ENCODE measurements around the gene SAMD7.

DNA sequence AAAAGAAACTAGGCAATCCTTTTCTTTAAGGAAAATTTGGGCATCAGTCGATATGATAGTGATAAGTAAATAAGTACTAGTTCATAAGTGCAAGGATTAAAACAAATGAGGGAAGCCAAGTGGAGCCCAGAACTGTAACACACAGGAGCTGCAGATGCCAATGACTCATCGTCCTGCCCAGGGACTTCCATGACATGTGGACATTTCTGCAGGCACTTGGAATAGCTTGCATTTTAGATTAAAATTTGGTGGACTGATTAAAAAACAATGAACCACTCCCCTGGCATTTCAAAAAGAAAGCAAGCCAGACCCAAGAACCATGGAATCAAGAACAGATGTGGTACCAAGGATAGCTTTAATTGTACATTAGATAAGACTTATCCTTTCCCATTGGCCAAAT, 2.9 kb downstream of the SAMD7 start:
- no peak for TF ChIP-seq POLR2AphosphoS5 (IDR thresholded peaks at IDR 0.05; ENCODE audit: low read depth, low read length)
- no peak for TF ChIP-seq FOXP2 (optimal IDR thresholded peaks at IDR 0.05; ENCODE audit: borderline replicate concordance, extremely low read depth, extremely low read length, insufficient read depth)
- no peak for TF ChIP-seq TAF1 (IDR thresholded peaks at IDR 0.05; ENCODE audit: borderline replicate concordance, insufficient read depth, low read length)
- TF ChIP-seq, protein P1, sequence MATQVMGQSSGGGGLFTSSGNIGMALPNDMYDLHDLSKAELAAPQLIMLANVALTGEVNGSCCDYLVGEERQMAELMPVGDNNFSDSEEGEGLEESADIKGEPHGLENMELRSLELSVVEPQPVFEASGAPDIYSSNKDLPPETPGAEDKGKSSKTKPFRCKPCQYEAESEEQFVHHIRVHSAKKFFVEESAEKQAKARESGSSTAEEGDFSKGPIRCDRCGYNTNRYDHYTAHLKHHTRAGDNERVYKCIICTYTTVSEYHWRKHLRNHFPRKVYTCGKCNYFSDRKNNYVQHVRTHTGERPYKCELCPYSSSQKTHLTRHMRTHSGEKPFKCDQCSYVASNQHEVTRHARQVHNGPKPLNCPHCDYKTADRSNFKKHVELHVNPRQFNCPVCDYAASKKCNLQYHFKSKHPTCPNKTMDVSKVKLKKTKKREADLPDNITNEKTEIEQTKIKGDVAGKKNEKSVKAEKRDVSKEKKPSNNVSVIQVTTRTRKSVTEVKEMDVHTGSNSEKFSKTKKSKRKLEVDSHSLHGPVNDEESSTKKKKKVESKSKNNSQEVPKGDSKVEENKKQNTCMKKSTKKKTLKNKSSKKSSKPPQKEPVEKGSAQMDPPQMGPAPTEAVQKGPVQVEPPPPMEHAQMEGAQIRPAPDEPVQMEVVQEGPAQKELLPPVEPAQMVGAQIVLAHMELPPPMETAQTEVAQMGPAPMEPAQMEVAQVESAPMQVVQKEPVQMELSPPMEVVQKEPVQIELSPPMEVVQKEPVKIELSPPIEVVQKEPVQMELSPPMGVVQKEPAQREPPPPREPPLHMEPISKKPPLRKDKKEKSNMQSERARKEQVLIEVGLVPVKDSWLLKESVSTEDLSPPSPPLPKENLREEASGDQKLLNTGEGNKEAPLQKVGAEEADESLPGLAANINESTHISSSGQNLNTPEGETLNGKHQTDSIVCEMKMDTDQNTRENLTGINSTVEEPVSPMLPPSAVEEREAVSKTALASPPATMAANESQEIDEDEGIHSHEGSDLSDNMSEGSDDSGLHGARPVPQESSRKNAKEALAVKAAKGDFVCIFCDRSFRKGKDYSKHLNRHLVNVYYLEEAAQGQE (IDR thresholded peaks at IDR 0.05; ENCODE audit: insufficient read depth in 1 of 2, low read depth in 2 of 2, low read length in 2 of 2): no peak
